Parathyroid adenoma (tissue), 2 donors: ENCODE data around the gene WDR81.
"Not testable (repeated sequence)": the region's sequence is repeated elsewhere in the genome, so short reads cannot be mapped to it uniquely, and the experiment has no call there.

ENCODE experiments used
- H2AFZ ChIP-seq: fragments of 300-600 bp; sonication (generic); one replicate; pipeline ENCODE4 v1.7.0; 2017; ENCODE audit warnings: antibody characterized with exemption, mild to moderate bottlenecking
- H3K27ac ChIP-seq: fragments of 300-600 bp; sonication (generic); one replicate; pipeline ENCODE4 v1.7.0; 2017
- H3K27me3 ChIP-seq: fragments of 300-600 bp; sonication (generic); one replicate; pipeline ENCODE4 v1.7.0; 2017; ENCODE audit warnings: low read length; ENCODE audit not compliant: control insufficient read depth, insufficient read depth
- H3K36me3 ChIP-seq: fragments of 300-600 bp; sonication (generic); one replicate; pipeline ENCODE4 v1.7.0; 2017; ENCODE audit warnings: low read length; ENCODE audit not compliant: control insufficient read depth, insufficient read depth
- H3K4me1 ChIP-seq: fragments of 300-600 bp; sonication (generic); one replicate; pipeline ENCODE4 v1.7.0; 2017; ENCODE audit warnings: control low read depth
- H3K4me2 ChIP-seq: fragments of 300-600 bp; sonication (generic); one replicate; pipeline ENCODE4 v1.7.0; 2017; ENCODE audit warnings: low read length
- H3K4me3 ChIP-seq: fragments of 300-600 bp; sonication (generic); one replicate; pipeline ENCODE4 v1.7.0; 2017; ENCODE audit warnings: low read depth, low read length
- H3K79me2 ChIP-seq: fragments of 300-600 bp; sonication (generic); one replicate; pipeline ENCODE4 v1.7.0; 2017; ENCODE audit warnings: control low read depth
- H3K9ac ChIP-seq: fragments of 300-600 bp; sonication (generic); one replicate; pipeline ENCODE4 v1.7.0; 2017; ENCODE audit warnings: mild to moderate bottlenecking
- H3K9me3 ChIP-seq: fragments of 300-600 bp; sonication (generic); one replicate; pipeline ENCODE4 v1.7.0; 2017; ENCODE audit warnings: low read length; ENCODE audit not compliant: control insufficient read depth
- CTCF ChIP-seq: fragments of 300-600 bp; sonication (generic); IDR thresholded peaks from one replicate; pipeline ENCODE4 v1.7.0; 2017; ENCODE audit warnings: antibody characterized with exemption, mild to moderate bottlenecking
- donor health status: primary hyperparathyroidism.

WDR81 gene

GRCh38 chr17:1718362-1719165 lies 5.9 kb upstream of the WDR81 start:
- Histone ChIP-seq H3K27me3 (no peaks in the 10 kb centered on the region), H3K9me3 (no peaks in the 10 kb centered on the region), H3K4me3 (peak overlapping the region; percentile 98), H3K4me1 (peaks cover 27% of the 10 kb centered on the region), H3K79me2 (peaks cover 2% of the 10 kb centered on the region), H2AFZ (peak overlapping the region; percentile 39), H3K36me3 (no peaks in the 10 kb centered on the region), H3K4me2 (peak overlapping the region; percentile 37), H3K27ac (peak overlapping the region; percentile 99), H3K9ac (no peak overlapping the region)
- no peak for TF ChIP-seq CTCF

- Histone ChIP-seq H2AFZ (peak overlapping the region; percentile 51), H3K36me3 (no peaks in the 10 kb centered on the region), H3K4me1 (peaks cover 13% of the 10 kb centered on the region), H3K4me3 (peak overlapping the region; percentile 27), H3K4me2 (peak overlapping the region; percentile 39), H3K27ac (no peak overlapping the region), H3K9ac (no peak overlapping the region), H3K79me2 (no peaks in the 10 kb centered on the region), H3K27me3 (no peaks in the 10 kb centered on the region), H3K9me3 (no peaks in the 10 kb centered on the region)
- TF ChIP-seq CTCF = peak; percentile 98
Measured at GRCh38 chr17:1720856-1721386, 3.6 kb upstream of the WDR81 start.

GRCh38 chr17:1722022-1722421 lies 2.5 kb upstream of the WDR81 start:
- H3K36me3 ChIP-seq, H3K4me3 ChIP-seq, H3K27me3 ChIP-seq, H3K4me2 ChIP-seq, H3K9ac ChIP-seq, H3K9me3 ChIP-seq, H3K79me2 ChIP-seq, H2AFZ ChIP-seq, H3K27ac ChIP-seq: not testable (repeated sequence)
- H3K4me1 ChIP-seq = peaks cover 13% of the 10 kb centered on the region

GRCh38 chr17:1724869-1725641 lies 551 bp downstream of the WDR81 start:
- no peak for TF ChIP-seq CTCF
- Histone ChIP-seq H3K79me2 (no peaks in the 10 kb centered on the region), H3K4me1 (peaks cover 2% of the 10 kb centered on the region), H3K4me2 (peak overlapping the region; percentile 98), H3K27me3 (no peaks in the 10 kb centered on the region), H3K27ac (no peak overlapping the region), H3K36me3 (no peaks in the 10 kb centered on the region), H3K9me3 (no peaks in the 10 kb centered on the region), H3K9ac (no peak overlapping the region), H2AFZ (peak overlapping the region; percentile 79), H3K4me3 (peak overlapping the region; percentile 61)
